ENCODE measurements around the gene MAPK8IP2. TPM values are rescaled to one million over a fixed set of nuclear protein-coding genes. Genes with fewer than 3 reads are reported as not detected.

MAPK8IP2 gene
- total RNA-seq, 1 experiment from 2014 or later = 6.4 TPM

- CTCF ChIA-PET = no interaction called here
- Histone ChIP-seq H3K9me3 (ENCODE audit: control insufficient read depth in 1 of 2, insufficient read depth in 1 of 2, low read depth in 1 of 2, low read length in 2 of 2) (no peaks in the 10 kb centered on the region), H3K27ac (ENCODE audit: low read depth, low read length) (no peak overlapping the region), H3K36me3 (ENCODE audit: control insufficient read depth in 1 of 2, insufficient read depth in 2 of 2, low read length in 2 of 2) (no peaks in the 10 kb centered on the region), H3K9me2 (ENCODE audit: insufficient read depth) (no peaks in the 10 kb centered on the region), H2AFZ (ENCODE audit: low read depth, low read length, poor library complexity, severe bottlenecking) (no peak overlapping the region), H3K27me3 (ENCODE audit: insufficient read depth, low read length) (no peaks in the 10 kb centered on the region), H3K79me2 (ENCODE audit: insufficient read depth, low read length) (no peaks in the 10 kb centered on the region), H4K20me1 (ENCODE audit: insufficient read depth) (no peaks in the 10 kb centered on the region), H3K9ac (ENCODE audit: low read length) (no peak overlapping the region), H3K4me2 (ENCODE audit: low read length) (no peak overlapping the region), H3K4me3 (replicated peaks in 1 of 2; ENCODE audit: low read depth in 1 of 2, low read length in 2 of 2) (no peak overlapping the region), H3K4me1 (ENCODE audit: control insufficient read depth in 1 of 2, insufficient read depth in 2 of 2, low read length in 2 of 2) (peaks cover 19 to 28% of the 10 kb centered on the region in 2 experiments)
- no peak for ATAC-seq
- POLR2A ChIA-PET = no interaction called here
- BruUV-seq (replicated peaks) = no TSS peak
- RAD21 ChIA-PET (ENCODE audit: low non-redundant PET in 1 of 2, low total read pairs in 2 of 2, uncharacterized antibody in 2 of 2, unreplicated experiment in 2 of 2) = no interaction called here
- intact Hi-C loops (cut with micrococcal nuclease) = no loop called here
- DNase-seq (ENCODE audit: low read depth, low spot score) = no peak
- TF ChIP-seq RAD21 (IDR thresholded peaks at IDR 0.05; ENCODE audit: low read depth) (no peak), FOSL1 (IDR thresholded peaks at IDR 0.05; ENCODE audit: low read depth) (no peak), POLR2AphosphoS5 (IDR thresholded peaks at IDR 0.05; ENCODE audit: low read depth, low read length) (no peak), ZNF274 (IDR thresholded peaks at IDR 0.05; ENCODE audit: low read depth, low read length) (no peak), SIN3A (IDR thresholded peaks at IDR 0.05; ENCODE audit: low read depth) (no peak), POLR2A (IDR thresholded peaks at IDR 0.05; ENCODE audit: borderline replicate concordance, extremely low read depth, insufficient read depth, insufficient read length) (no peak), EZH2phosphoT487 (IDR thresholded peaks at IDR 0.05; ENCODE audit: borderline replicate concordance) (no peak), ELF1 (IDR thresholded peaks at IDR 0.05; ENCODE audit: borderline replicate concordance, low read depth) (no peak), CTCF (IDR thresholded peaks at IDR 0.05 in 2 of 3, conservative IDR thresholded peaks at IDR 0.05 in 1 of 3; ENCODE audit: borderline replicate concordance in 1 of 3, insufficient read depth in 1 of 3, low read depth in 2 of 3, low read length in 2 of 3) (no peak), SRF (IDR thresholded peaks at IDR 0.05; ENCODE audit: low read depth) (no peak), EZH2 (IDR thresholded peaks at IDR 0.05) (no peak), ZBTB33 (IDR thresholded peaks at IDR 0.05; ENCODE audit: extremely low read depth, insufficient replicate concordance, low read length) (no peak), ATF3 (IDR thresholded peaks at IDR 0.05) (no peak), ZFX (IDR thresholded peaks at IDR 0.05) (no peak), SP1 (IDR thresholded peaks at IDR 0.05; ENCODE audit: low read depth) (no peak), CBX3 (IDR thresholded peaks at IDR 0.05; ENCODE audit: low read depth) (no peak), YY1 (IDR thresholded peaks at IDR 0.05; ENCODE audit: extremely low read depth, insufficient replicate concordance, low read depth, low read length) (no peak), JUND (IDR thresholded peaks at IDR 0.05) (no peak)
Observed at GRCh38 chr22:50610041-50610451, 9.5 kb downstream of the MAPK8IP2 start.
